MCF 10A (cell line): ENCODE data around the gene DNAH10. TPM values are rescaled to one million over a fixed set of nuclear protein-coding genes. Genes with fewer than 3 reads are reported as not detected.

Source experiments
- BruUV-seq: library from RNA; stranded (reverse); fragments of 400-500 nt; replicated peaks from 2 replicates; lab custom pipeline; 2021; lab: Mats Ljungman, UMichigan
- CTCF ChIA-PET: fragments of 300-600 bp; sonication (Branson Sonifier 250); formaldehyde crosslinking; extraction: SDS; loops from one replicate; lab custom pipeline; 2021; ENCODE audit warnings: antibody characterized with exemption, inconsistent platforms; lab: Yijun Ruan, JAX
- POLR2A ChIA-PET: fragments of 300-600, 350-650 bp; sonication (Branson Sonifier 250); formaldehyde crosslinking; extraction: SDS; loops from one replicate; lab custom pipeline; 2020; ENCODE audit warnings: antibody characterized with exemption, inconsistent platforms; lab: Yijun Ruan, JAX
- DNase-seq: peaks from one replicate; pipeline ENCODE4 v3.0.0-alpha.2; 2018; ENCODE audit not compliant: unreplicated experiment
- H3K27ac Mint-ChIP-seq: one replicate; pipeline ENCODE4 v1.8.0; 2022; ENCODE audit warnings: mild to moderate bottlenecking, low read depth, mixed read lengths; ENCODE audit not compliant: unreplicated experiment
- H3K27me3 Mint-ChIP-seq: one replicate; pipeline ENCODE4 v1.8.0; 2022; ENCODE audit warnings: mixed read lengths; ENCODE audit not compliant: insufficient read depth, unreplicated experiment
- H3K36me3 Mint-ChIP-seq: one replicate; pipeline ENCODE4 v1.8.0; 2022; ENCODE audit warnings: mild to moderate bottlenecking, moderate library complexity, mixed read lengths; ENCODE audit not compliant: insufficient read depth, unreplicated experiment
- H3K4me1 Mint-ChIP-seq: one replicate; pipeline ENCODE4 v1.8.0; 2022; ENCODE audit warnings: mixed read lengths; ENCODE audit not compliant: insufficient read depth, unreplicated experiment
- H3K4me3 Mint-ChIP-seq: one replicate; pipeline ENCODE4 v1.8.0; 2022; ENCODE audit warnings: mild to moderate bottlenecking, moderate library complexity, mixed read lengths; ENCODE audit not compliant: unreplicated experiment
- H3K9me3 Mint-ChIP-seq: one replicate; pipeline ENCODE4 v1.8.0; 2022; ENCODE audit warnings: mixed read lengths; ENCODE audit not compliant: unreplicated experiment
- intact Hi-C: fragments of 100-400 bp; cut with micrococcal nuclease; formaldehyde crosslinking; loops from 2 replicates; pipeline ENCODE4 v1.14.1; 2022
- total RNA-seq: library from RNA; stranded (reverse); gene quantifications from 2 replicates; pipeline ENCODE4 v1.2.3, GENCODE V29; 2022
- TF ChIP-seq, protein P1 (sequence below): fragments of 200-600 bp; IDR thresholded peaks from one replicate; pipeline ENCODE4 v1.8.0; 2022; ENCODE audit warnings: antibody characterized with exemption, mild to moderate bottlenecking; ENCODE audit not compliant: unreplicated experiment

The DNAH10 gene
- total RNA-seq, 1 experiment from 2014 or later = 0.21 TPM

DNA sequence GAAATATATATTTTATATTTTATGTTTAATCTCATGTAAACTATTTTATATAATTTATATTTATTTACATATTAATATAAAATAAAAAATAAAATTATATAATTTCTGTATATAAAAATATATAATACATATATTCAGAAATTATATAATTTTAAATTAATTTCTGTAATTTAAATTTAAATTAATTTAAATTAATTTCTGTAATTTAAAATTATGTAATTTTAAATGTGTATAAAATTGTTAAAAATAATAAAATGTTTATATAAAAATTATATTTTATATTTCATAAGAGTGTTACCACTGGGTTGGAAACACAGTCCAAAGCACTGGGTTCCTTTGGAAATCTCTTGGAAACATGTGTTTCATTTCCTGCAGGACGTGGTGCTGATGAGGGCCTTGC, 94.6 kb downstream of the DNAH10 start:
- no peaks in the 10 kb centered on the region for H3K4me1 Mint-ChIP-seq
- H3K4me3 Mint-ChIP-seq = no peak overlapping the region
- no peaks in the 10 kb centered on the region for H3K9me3 Mint-ChIP-seq
- no peak for DNase-seq
- no peak overlapping the region for H3K27ac Mint-ChIP-seq
- BruUV-seq = no TSS peak
- ChIA-PET POLR2A (no interaction called here), CTCF (no interaction called here)
- TF ChIP-seq, protein P1, sequence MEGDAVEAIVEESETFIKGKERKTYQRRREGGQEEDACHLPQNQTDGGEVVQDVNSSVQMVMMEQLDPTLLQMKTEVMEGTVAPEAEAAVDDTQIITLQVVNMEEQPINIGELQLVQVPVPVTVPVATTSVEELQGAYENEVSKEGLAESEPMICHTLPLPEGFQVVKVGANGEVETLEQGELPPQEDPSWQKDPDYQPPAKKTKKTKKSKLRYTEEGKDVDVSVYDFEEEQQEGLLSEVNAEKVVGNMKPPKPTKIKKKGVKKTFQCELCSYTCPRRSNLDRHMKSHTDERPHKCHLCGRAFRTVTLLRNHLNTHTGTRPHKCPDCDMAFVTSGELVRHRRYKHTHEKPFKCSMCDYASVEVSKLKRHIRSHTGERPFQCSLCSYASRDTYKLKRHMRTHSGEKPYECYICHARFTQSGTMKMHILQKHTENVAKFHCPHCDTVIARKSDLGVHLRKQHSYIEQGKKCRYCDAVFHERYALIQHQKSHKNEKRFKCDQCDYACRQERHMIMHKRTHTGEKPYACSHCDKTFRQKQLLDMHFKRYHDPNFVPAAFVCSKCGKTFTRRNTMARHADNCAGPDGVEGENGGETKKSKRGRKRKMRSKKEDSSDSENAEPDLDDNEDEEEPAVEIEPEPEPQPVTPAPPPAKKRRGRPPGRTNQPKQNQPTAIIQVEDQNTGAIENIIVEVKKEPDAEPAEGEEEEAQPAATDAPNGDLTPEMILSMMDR = no peak
- no peaks in the 10 kb centered on the region for H3K36me3 Mint-ChIP-seq
- H3K27me3 Mint-ChIP-seq = peaks cover 20% of the 10 kb centered on the region
- intact Hi-C loops = no loop called here

DNA sequence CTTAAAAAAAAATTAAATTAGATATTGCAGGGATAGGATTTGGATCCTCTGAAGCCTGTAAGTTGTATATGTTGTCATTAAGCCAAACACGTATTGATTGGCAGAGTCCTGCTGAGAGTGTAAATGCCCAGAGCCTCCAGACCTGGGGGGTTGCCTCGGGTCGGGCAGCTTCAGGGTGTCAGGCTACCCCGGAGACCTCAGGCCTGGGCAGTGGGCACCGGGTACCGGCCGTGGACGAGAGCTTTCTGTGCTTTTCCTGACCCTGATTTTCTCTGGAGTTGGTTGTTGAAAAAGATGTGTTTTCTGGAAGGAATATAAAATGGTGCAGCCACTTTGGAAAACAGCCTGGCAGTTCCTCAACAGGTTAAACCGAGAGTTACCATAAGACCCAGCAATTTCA, 96.1 kb downstream of the DNAH10 start:
- H3K4me3 Mint-ChIP-seq = no peak overlapping the region
- no peak for DNase-seq
- TF ChIP-seq, protein P1 = no peak
- H3K27me3 Mint-ChIP-seq = peaks cover 22% of the 10 kb centered on the region
- no peaks in the 10 kb centered on the region for H3K4me1 Mint-ChIP-seq
- intact Hi-C loops = no loop called here
- POLR2A ChIA-PET = no interaction called here
- H3K9me3 Mint-ChIP-seq = peaks cover 6% of the 10 kb centered on the region
- CTCF ChIA-PET = interaction anchor here (0.6 to 0.8 kb wide), 3 partner anchors 32 to 74 kb away, joined by 3 read pairs; no protein-coding TSS in a partner anchor
- no peaks in the 10 kb centered on the region for H3K36me3 Mint-ChIP-seq
- no peak overlapping the region for H3K27ac Mint-ChIP-seq
- no TSS peak for BruUV-seq

DNA sequence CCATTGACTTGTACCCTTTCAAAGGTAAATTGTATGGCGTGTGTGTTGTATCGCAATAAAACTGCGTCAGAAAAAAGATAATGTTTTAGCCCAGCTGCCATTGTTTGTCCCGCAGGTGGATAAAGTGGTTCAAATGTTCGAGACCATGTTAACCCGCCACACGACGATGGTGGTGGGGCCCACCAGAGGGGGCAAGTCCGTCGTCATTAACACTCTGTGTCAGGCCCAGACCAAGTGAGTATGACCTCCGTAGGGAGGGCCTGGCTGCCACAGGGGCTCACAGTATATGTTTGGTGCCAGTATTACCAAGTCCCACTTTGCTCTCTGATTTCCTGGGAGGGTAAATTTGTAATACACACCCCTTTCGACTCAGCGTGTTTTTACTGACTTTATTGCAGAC, 96.9 kb downstream of the DNAH10 start:
- TF ChIP-seq, protein P1 = no peak
- Mint-ChIP-seq H3K36me3 (no peaks in the 10 kb centered on the region), H3K4me1 (no peaks in the 10 kb centered on the region), H3K9me3 (peaks cover 6% of the 10 kb centered on the region), H3K27ac (no peak overlapping the region), H3K27me3 (peaks cover 22% of the 10 kb centered on the region), H3K4me3 (no peak overlapping the region)
- intact Hi-C loops = no loop called here
- no peak for DNase-seq
- CTCF ChIA-PET = no interaction called here
- BruUV-seq = no TSS peak
- POLR2A ChIA-PET = no interaction called here

DNA sequence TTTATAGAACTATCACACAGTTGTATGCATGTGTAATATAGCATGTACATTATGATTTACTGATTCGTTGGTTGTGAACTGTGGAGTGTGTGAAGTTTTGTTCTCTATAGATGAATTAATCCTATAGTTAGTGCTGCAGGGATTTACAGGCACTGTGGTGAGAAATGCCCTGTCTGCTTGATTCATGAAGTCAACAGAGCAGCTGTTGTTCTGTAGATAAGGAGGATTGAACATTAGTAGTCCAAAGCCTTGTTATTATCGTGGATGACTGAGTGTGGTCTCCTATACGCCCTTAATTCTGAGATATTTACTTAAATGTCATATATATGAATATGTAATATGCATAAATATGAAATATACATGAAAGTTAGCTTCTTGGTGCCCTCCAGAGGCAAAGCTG, 98.3 kb downstream of the DNAH10 start:
- no TSS peak for BruUV-seq
- CTCF ChIA-PET = interaction anchor here (1.4 kb wide), 1 partner anchor 123 kb away, joined by 3 read pairs; no protein-coding TSS in a partner anchor
- intact Hi-C loops = no loop called here

More for the DNA sequence above, 98.3 kb downstream of the DNAH10 start:
- no peak overlapping the region for H3K27ac Mint-ChIP-seq
- POLR2A ChIA-PET = interaction anchor here (0.6 kb wide), 1 partner anchor 109 kb away, joined by 4 read pairs; no protein-coding TSS in a partner anchor
- peaks cover 22% of the 10 kb centered on the region for H3K27me3 Mint-ChIP-seq
- no peak overlapping the region for H3K4me3 Mint-ChIP-seq
- H3K36me3 Mint-ChIP-seq = no peaks in the 10 kb centered on the region
- no peak for DNase-seq
- H3K9me3 Mint-ChIP-seq = peaks cover 6% of the 10 kb centered on the region
- TF ChIP-seq, protein P1 = no peak
- no peaks in the 10 kb centered on the region for H3K4me1 Mint-ChIP-seq
